ENCODE measurements around the gene TBC1D19.

- TF ChIP-seq CTCF (IDR thresholded peaks at IDR 0.05) (no peak), EZH2 (IDR thresholded peaks at IDR 0.05; ENCODE audit: borderline replicate concordance, insufficient read depth, low read depth, low read length, poor library complexity, severe bottlenecking) (no peak)
Measured at GRCh38 chr4:26780539-26780938, 196.7 kb downstream of the TBC1D19 start.
